ENCODE data around the gene KCNK1. TPM values are rescaled to one million over a fixed set of nuclear protein-coding genes. Genes with fewer than 3 reads are reported as not detected.

The KCNK1 gene
- total RNA-seq, 4 donors from 2014 or later: 1.9 to 10.2 (median 4.8) TPM

DNA sequence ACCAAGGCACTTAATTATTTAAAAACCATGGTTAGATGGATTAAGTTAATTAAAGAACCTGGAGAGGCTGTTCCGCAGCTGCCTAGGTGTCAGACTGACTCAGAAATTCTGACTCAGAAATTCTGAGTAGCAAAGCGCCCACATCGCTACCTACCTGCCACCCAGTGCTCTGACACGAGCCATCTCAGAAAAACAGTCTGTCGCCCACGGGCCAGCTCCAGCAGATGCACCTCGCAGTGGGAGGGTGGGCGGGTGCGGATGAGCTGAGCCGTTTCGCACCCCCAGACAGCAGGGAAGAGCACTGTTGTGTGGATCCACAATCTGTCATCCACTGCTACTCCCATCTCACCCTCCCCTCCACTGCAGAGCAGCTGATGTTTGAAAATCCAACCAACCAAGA is 13.5 kb downstream of the KCNK1 start:
- DNase-seq (ENCODE audit: low spot score): no peak
- ATAC-seq (ENCODE audit: low FRiP score): no peak
- TF ChIP-seq, protein P1, sequence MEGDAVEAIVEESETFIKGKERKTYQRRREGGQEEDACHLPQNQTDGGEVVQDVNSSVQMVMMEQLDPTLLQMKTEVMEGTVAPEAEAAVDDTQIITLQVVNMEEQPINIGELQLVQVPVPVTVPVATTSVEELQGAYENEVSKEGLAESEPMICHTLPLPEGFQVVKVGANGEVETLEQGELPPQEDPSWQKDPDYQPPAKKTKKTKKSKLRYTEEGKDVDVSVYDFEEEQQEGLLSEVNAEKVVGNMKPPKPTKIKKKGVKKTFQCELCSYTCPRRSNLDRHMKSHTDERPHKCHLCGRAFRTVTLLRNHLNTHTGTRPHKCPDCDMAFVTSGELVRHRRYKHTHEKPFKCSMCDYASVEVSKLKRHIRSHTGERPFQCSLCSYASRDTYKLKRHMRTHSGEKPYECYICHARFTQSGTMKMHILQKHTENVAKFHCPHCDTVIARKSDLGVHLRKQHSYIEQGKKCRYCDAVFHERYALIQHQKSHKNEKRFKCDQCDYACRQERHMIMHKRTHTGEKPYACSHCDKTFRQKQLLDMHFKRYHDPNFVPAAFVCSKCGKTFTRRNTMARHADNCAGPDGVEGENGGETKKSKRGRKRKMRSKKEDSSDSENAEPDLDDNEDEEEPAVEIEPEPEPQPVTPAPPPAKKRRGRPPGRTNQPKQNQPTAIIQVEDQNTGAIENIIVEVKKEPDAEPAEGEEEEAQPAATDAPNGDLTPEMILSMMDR (IDR thresholded peaks at IDR 0.05): no peak

DNA sequence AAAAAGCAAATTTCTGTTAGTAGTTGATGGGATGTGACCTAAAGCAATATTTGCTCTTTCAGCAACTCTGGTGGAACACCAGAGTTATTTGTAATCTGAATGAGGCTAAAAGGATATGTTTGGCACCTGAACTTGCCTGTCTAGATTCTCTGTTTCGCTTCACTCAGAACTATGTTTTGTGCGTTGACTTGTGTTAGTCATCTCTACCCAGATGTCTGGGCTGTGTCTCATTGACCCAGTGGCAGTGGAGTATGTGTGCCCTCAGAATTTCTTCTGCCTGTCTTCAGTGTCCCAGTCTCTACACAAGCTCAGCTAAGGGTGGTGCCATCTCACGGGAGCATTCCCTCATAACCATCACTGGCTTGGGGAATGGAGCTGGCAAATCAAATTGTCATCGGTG is 13.9 kb downstream of the KCNK1 start:
- ATAC-seq (ENCODE audit: low FRiP score): no peak
- DNase-seq (ENCODE audit: low spot score): no peak
- TF ChIP-seq, protein P1 (IDR thresholded peaks at IDR 0.05): no peak

DNA sequence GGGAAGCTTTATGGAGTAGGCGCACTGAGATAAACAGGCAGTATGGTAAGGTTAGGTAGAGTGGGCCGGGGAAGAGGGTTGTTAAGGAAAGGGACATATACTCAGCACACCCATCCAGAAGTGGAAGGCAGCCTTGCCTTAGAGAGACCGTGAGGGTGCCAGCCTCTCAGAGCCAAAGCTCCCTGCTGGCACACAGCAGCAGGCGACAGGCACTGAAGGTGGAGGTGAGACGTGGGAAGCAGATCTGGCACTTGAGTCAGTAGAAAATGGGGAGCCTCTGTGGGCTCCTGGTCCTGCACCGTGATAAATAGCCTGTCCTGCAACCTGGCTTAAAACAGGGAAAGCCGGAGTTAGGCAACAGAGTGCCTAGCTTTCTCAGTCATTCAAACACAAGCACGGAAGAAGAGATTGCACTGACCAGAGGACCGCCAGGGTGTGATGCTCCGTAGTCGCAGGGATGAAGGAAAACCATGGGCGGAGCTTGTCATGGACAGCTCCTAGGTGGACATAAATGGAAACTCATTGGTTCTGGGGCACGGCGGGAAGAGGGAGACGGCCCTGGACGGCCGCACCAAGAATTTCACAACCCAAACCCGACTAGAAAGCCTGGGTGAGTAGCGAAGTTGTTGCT is 15.5 kb downstream of the KCNK1 start:
- DNase-seq (ENCODE audit: low spot score) (no peak), ATAC-seq (ENCODE audit: low FRiP score) (no peak)
- TF ChIP-seq, protein P1 (IDR thresholded peaks at IDR 0.05): no peak

DNA sequence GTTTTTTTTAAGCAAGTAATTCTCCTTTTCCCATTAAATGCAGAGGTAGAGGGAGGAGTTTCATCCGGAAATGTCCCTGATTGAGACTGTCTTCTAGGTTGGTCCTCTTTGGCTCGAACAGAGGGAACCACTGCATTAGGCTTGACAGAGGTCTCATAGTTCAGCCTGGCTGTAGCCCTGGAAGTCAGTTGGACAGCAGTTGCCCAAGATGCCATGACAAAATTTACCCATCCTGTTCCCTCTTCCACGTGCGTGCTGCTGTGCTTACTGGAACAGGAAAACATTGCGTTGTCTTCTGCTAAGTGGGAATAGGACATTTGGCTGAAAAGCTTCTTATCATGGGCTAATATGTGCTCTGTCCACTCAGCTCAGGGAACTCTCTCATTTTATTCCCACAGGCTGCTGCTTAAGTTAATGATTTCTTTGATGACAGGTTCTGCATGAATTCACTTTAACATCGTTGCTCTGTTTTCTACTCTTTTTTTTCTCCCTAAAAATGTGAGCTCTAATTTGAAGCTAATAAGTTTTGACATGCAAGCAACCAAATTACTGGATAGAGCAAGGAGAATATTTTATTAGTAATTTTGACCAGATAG is 18.0 kb downstream of the KCNK1 start:
- no peak for DNase-seq (ENCODE audit: low spot score)
- TF ChIP-seq, protein P1 (IDR thresholded peaks at IDR 0.05): no peak
- ATAC-seq (ENCODE audit: low FRiP score): no peak

DNA sequence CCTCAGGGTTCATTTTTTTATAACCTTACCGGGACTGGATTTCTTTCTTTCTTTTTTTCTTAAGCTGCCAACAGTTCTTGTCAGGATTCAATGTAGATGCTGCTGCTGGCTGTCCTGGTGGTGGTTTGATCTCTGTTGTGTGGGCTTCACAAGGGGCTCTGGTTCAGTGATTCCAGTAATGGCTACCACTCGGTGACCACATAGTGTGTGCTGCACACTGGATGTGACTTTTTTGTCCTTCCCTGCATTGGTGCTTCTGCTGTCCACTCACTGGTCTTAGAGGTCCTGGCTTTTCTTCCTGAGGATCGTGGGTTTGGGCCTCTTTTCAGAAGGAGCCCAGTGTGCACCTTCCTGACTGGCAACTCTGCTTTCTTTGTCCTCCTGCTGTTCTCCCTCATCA is 18.5 kb downstream of the KCNK1 start:
- ATAC-seq (ENCODE audit: low FRiP score): no peak
- DNase-seq (ENCODE audit: low spot score): no peak
- TF ChIP-seq, protein P1 (IDR thresholded peaks at IDR 0.05): no peak

DNA sequence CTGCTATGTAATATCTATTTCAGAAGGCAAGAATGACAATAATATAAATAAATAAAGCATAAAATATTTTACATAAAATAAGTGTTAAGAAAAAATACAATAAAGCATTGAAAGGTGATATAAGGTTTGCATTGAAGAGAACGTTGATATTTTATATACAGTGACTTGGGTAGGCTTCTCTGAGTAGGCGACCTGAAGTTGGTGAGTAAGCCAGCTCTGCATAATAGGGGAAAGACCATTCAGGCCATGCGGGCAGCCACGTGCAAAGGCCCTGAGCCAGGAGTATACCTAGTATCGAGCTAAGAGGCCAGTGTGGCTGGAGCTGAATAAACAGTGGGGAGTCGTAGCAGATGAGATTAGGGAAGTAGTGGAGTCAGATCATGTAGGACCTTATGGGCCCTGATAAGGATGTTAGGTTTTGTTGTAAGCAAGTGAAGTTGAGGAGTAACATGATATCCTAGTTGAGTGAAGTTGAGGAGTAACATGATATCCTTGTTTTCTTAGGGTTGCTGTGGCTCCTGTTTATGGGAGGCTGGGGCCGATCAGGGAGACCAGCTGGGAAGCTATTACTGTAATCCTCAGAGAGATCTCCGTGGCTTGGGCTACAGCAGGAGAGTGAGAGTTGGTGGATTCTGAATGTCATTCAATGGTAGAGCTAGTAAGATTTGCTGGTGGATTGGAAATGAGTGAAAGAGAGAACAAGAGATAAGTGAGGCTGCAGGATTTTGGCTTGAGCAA is 22.0 kb downstream of the KCNK1 start:
- no peak for ATAC-seq (ENCODE audit: low FRiP score)
- TF ChIP-seq, protein P1 (IDR thresholded peaks at IDR 0.05): no peak
- no peak for DNase-seq (ENCODE audit: low spot score)
